GM21825 (cell line): ENCODE data around the gene KLHL2.
"Not testable (repeated sequence)": the region's sequence is repeated elsewhere in the genome, so short reads cannot be mapped to it uniquely, and the experiment has no call there.

Source experiments
- ATAC-seq: cut with Tn5 transposase; IDR thresholded peaks from one replicate; pipeline ENCODE4 v1.9.1; 2021; ENCODE audit warnings: mild to moderate bottlenecking, moderate library complexity; ENCODE audit not compliant: unreplicated experiment

KLHL2 gene

GRCh38 chr4:165326831-165327210 lies 119.5 kb downstream of the KLHL2 start:
- ATAC-seq, result no peak

GRCh38 chr4:165327211-165328100 lies 120.1 kb downstream of the KLHL2 start, which contains the start of gene MSMO1:
Gene MSMO1, plus strand, starts transcription at chr4:165327669. Its CDS starts 5,702 bp downstream, at chr4:165333371.
- peak; percentile 99 for ATAC-seq

- ATAC-seq, result no peak
Measured at GRCh38 chr4:165328101-165328425, 120.7 kb downstream of the KLHL2 start.

- no peak for ATAC-seq
Measured at GRCh38 chr4:165328708-165329107, 121.3 kb downstream of the KLHL2 start.

- no peak for ATAC-seq
Measured at GRCh38 chr4:165330071-165330470, 122.7 kb downstream of the KLHL2 start.

- ATAC-seq, result no peak
Measured at GRCh38 chr4:165330666-165331065, 123.3 kb downstream of the KLHL2 start.

GRCh38 chr4:165331359-165331758 lies 124.0 kb downstream of the KLHL2 start:
- ATAC-seq, result no peak

GRCh38 chr4:165331823-165332222 lies 124.5 kb downstream of the KLHL2 start:
- no peak for ATAC-seq

- no peak for ATAC-seq
Measured at GRCh38 chr4:165332502-165332901, 125.1 kb downstream of the KLHL2 start.

GRCh38 chr4:165335163-165335703 lies 127.9 kb downstream of the KLHL2 start:
- ATAC-seq, result no peak

GRCh38 chr4:165336743-165337142 lies 129.4 kb downstream of the KLHL2 start:
- no peak for ATAC-seq

GRCh38 chr4:165342340-165342739 lies 135.0 kb downstream of the KLHL2 start:
- ATAC-seq, result not testable (repeated sequence)

- no peak for ATAC-seq
Measured at GRCh38 chr4:165343353-165344191, 136.2 kb downstream of the KLHL2 start.

- ATAC-seq, result no peak
Measured at GRCh38 chr4:165345666-165346417, 138.5 kb downstream of the KLHL2 start.

- no peak for ATAC-seq
Measured at GRCh38 chr4:165347647-165348569, 140.5 kb downstream of the KLHL2 start.

- no peak for ATAC-seq
Measured at GRCh38 chr4:165351359-165352130, 144.2 kb downstream of the KLHL2 start.

GRCh38 chr4:165355900-165356300 lies 148.5 kb downstream of the KLHL2 start:
- ATAC-seq, result no peak

- no peak for ATAC-seq
Measured at GRCh38 chr4:165359506-165359905, 152.1 kb downstream of the KLHL2 start.
